ENCODE measurements around the gene ROBO2. TPM values are rescaled to one million over a fixed set of nuclear protein-coding genes. Genes with fewer than 3 reads are reported as not detected.
A peak's percentile ranks its signal among the peaks of the same experiment; 100 is the strongest.

The ROBO2 gene
- total and polyA plus RNA-seq, 10 donors = 0.41 to 14.8 (median 5.2) TPM

GRCh38 chr3:77254967-77255831 is 215.3 kb downstream of the ROBO2 start:
- H3K9me3 ChIP-seq = no peaks in the 10 kb centered on the region
- H3K4me1 ChIP-seq = no peaks in the 10 kb centered on the region
- no peak overlapping the region for H3K4me3 ChIP-seq
- no peak for TF ChIP-seq POLR2A (IDR thresholded peaks at IDR 0.05)
- peak in 8 of 11 experiments; percentile 27 to 61 (median 46) for TF ChIP-seq CTCF (IDR thresholded peaks at IDR 0.05 in 8 of 11, conservative IDR thresholded peaks at IDR 0.05 in 3 of 11)
- no peaks in the 10 kb centered on the region for H3K36me3 ChIP-seq
- no peak for DNase-seq
- intact Hi-C loops (cut with DNase I; ENCODE audit: low total_unique reads) = loop anchor here (10.0 kb wide), 1 partner anchor 220 kb away; no protein-coding TSS in a partner anchor
- no peak overlapping the region for H3K27ac ChIP-seq
- 56 to 78% (median 68%) methylated on average over 3 of the region's 3 CpGs for WGBS, 5 donors
- no peaks in the 10 kb centered on the region for H3K27me3 ChIP-seq (replicated peaks in 1 of 7)

- no peak overlapping the region for H3K4me3 ChIP-seq
- no peaks in the 10 kb centered on the region for H3K4me1 ChIP-seq
- H3K27ac ChIP-seq = no peak overlapping the region
- H3K36me3 ChIP-seq = no peaks in the 10 kb centered on the region
- TF ChIP-seq POLR2A (IDR thresholded peaks at IDR 0.05) (no peak), CTCF (IDR thresholded peaks at IDR 0.05 in 8 of 11, conservative IDR thresholded peaks at IDR 0.05 in 3 of 11) (no peak), POLR2AphosphoS5 (IDR thresholded peaks at IDR 0.05) (no peak)
- H3K9me3 ChIP-seq = no peaks in the 10 kb centered on the region
- intact Hi-C loops (cut with DNase I; ENCODE audit: low total_unique reads) = loop anchor here (10.0 kb wide), 1 partner anchor 222 kb away; no protein-coding TSS in a partner anchor
- 66 to 79% (median 75%) methylated on average over 9 of the region's 9 CpGs for WGBS, 5 donors
- no peaks in the 10 kb centered on the region for H3K27me3 ChIP-seq (replicated peaks in 1 of 7)
- no peak for DNase-seq
These were observed 216.9 kb downstream of the ROBO2 start for GRCh38 chr3:77256584-77257503.

GRCh38 chr3:77259694-77260093 is 219.8 kb downstream of the ROBO2 start:
- Histone ChIP-seq H3K36me3 (no peaks in the 10 kb centered on the region), H3K27me3 (replicated peaks in 1 of 7) (no peaks in the 10 kb centered on the region), H3K9me3 (no peaks in the 10 kb centered on the region), H3K4me3 (no peak overlapping the region), H3K4me1 (no peaks in the 10 kb centered on the region), H3K27ac (no peak overlapping the region)
- WGBS, 5 donors = 71 to 85% (median 76%) methylated on average over 6 of the region's 6 CpGs
- TF ChIP-seq POLR2A (IDR thresholded peaks at IDR 0.05) = no peak
- no peak for DNase-seq
- intact Hi-C loops (cut with DNase I; ENCODE audit: low total_unique reads) = loop anchor here (10.0 kb wide), 1 partner anchor 225 kb away; no protein-coding TSS in a partner anchor

- Histone ChIP-seq H3K27ac (no peak overlapping the region), H3K4me1 (no peaks in the 10 kb centered on the region), H3K36me3 (no peaks in the 10 kb centered on the region), H3K27me3 (replicated peaks in 1 of 7) (no peaks in the 10 kb centered on the region), H3K4me3 (no peak overlapping the region), H3K9me3 (no peaks in the 10 kb centered on the region)
- no peak for TF ChIP-seq CTCF (IDR thresholded peaks at IDR 0.05 in 8 of 11, conservative IDR thresholded peaks at IDR 0.05 in 3 of 11)
- no peak for TF ChIP-seq POLR2AphosphoS5 (IDR thresholded peaks at IDR 0.05)
- TF ChIP-seq POLR2A (IDR thresholded peaks at IDR 0.05) = no peak
- intact Hi-C loops (cut with DNase I; ENCODE audit: low total_unique reads) = no loop called here
- no peak for DNase-seq
- 91 to 100% (median 95%) methylated on average over 2 of the region's 2 CpGs for WGBS, 5 donors
These were observed 222.5 kb downstream of the ROBO2 start for GRCh38 chr3:77262361-77262760.
